Kidney tubule cell (primary cell): ENCODE results near the gene IL33.

Experiments used
- DNase-seq: peaks from one replicate; pipeline ENCODE4 v3.0.0-alpha.2; 2018; ENCODE audit warnings: low spot score

The IL33 gene

GRCh38 chr9:6302417-6302816 lies 86.8 kb downstream of the IL33 start:
- DNase-seq, result peak; percentile 70

DNA sequence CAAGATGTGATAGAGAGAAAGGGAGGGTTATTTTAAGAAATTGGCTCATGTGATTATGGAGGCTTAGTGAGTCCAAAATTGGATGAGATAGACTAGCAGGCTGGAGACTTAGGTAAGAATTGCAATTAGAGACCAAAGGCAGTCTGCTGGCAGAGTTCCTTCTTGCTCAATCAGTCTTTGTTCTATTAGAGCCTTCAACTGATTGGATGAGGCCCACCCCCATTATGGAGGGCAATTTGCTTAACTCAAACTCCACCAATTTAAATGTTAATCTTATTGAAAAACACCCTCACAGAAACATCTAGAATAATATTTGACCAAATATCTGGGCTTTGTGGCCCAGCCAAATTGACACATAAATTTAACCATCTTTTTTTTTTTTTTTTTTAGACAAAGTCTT lies 88.6 kb downstream of the IL33 start:
- DNase-seq, result no peak

GRCh38 chr9:6305954-6306563 lies 90.5 kb downstream of the IL33 start:
- DNase-seq, result peak; percentile 61
